Fibroblast of lung (primary cell): Measurements from ENCODE around the gene EIF3F. TPM values are rescaled to one million over a fixed set of nuclear protein-coding genes. Genes with fewer than 3 reads are reported as not detected.
"Not testable (repeated sequence)": the region's sequence is repeated elsewhere in the genome, so short reads cannot be mapped to it uniquely, and the experiment has no call there.

Experiments used
- DNase-seq, 2 donors: peaks; one replicate each; pipeline versions ENCODE4 v3.0.0 to v3.0.0-alpha.2; 2010; ENCODE audit warnings: low read depth in 2 of 2
- H2AFZ ChIP-seq: 2 replicates; pipeline ENCODE4 v1.5.1; 2012; ENCODE audit warnings: low read length, control low read depth, inconsistent platforms
- H3K27ac ChIP-seq: 2 replicates; pipeline ENCODE4 v1.5.1; 2011; ENCODE audit warnings: low read length, control low read depth; ENCODE audit not compliant: insufficient read depth
- H3K27me3 ChIP-seq: 2 replicates; pipeline ENCODE4 v1.5.1; 2011; ENCODE audit warnings: mild to moderate bottlenecking, low read length; ENCODE audit not compliant: control insufficient read depth, insufficient read depth
- H3K36me3 ChIP-seq: 2 replicates; pipeline ENCODE4 v1.5.1; 2011; ENCODE audit warnings: low read length; ENCODE audit not compliant: control insufficient read depth, insufficient read depth
- H3K4me1 ChIP-seq: 2 replicates; pipeline ENCODE4 v1.5.1; 2011; ENCODE audit warnings: low read length; ENCODE audit not compliant: control insufficient read depth, insufficient read depth; ENCODE audit errors: extremely low read depth
- H3K4me2 ChIP-seq: 2 replicates; pipeline ENCODE4 v1.5.1; 2011; ENCODE audit warnings: low read length, control low read depth; ENCODE audit not compliant: insufficient read depth; ENCODE audit errors: extremely low read depth
- H3K4me3 ChIP-seq, 4 experiments: fragments of 200-600 bp in 1 of 4; sonication (generic) in 1 of 4; replicated peaks in 1 of 4; 2 replicates each; pipeline ENCODE4 v1.5.1; 2011 to 2016; ENCODE audit warnings: low read length in 4 of 4, low read depth in 3 of 4, mild to moderate bottlenecking in 3 of 4, control low read depth in 2 of 4, inconsistent platforms in 1 of 4, mixed read lengths in 1 of 4; ENCODE audit not compliant: insufficient read depth in 1 of 4; ENCODE audit errors: control extremely low read depth in 1 of 4
- H3K79me2 ChIP-seq: 2 replicates; pipeline ENCODE4 v1.5.1; 2012; ENCODE audit warnings: mild to moderate bottlenecking, low read length, inconsistent platforms; ENCODE audit not compliant: control insufficient read depth, insufficient read depth
- H3K9ac ChIP-seq: 2 replicates; pipeline ENCODE4 v1.5.1; 2011; ENCODE audit warnings: mild to moderate bottlenecking, low read length, control low read depth; ENCODE audit not compliant: insufficient read depth
- H3K9me3 ChIP-seq: 2 replicates; pipeline ENCODE4 v1.5.1; 2012; ENCODE audit warnings: low read depth, low read length; ENCODE audit not compliant: control insufficient read depth, insufficient read depth
- H4K20me1 ChIP-seq: 2 replicates; pipeline ENCODE4 v1.5.1; 2011; ENCODE audit warnings: low read length; ENCODE audit not compliant: control insufficient read depth, insufficient read depth; ENCODE audit errors: extremely low read depth
- EZH2 ChIP-seq: IDR thresholded peaks from 2 replicates; pipeline ENCODE4 v1.5.1; 2012; ENCODE audit warnings: low read length, control low read depth, mild to moderate bottlenecking; ENCODE audit errors: missing control alignments
- polyA plus RNA-seq, 2 donors: library from polyadenylated mRNA; depleted of rRNA in 1 of 2; stranded (reverse) in 1 of 2; unstranded in 1 of 2; fragments of >200 nt; gene quantifications; 2 replicates each; pipeline ENCODE4 v1.2.1, GENCODE V29; 2011 to 2012; ENCODE audit warnings: missing spikeins in 1 of 2
- total RNA-seq: library from RNA; depleted of rRNA; stranded (reverse); fragments of >200 nt; gene quantifications from 2 replicates; pipeline ENCODE4 v1.2.1, GENCODE V29; 2014
- TF ChIP-seq, protein P1 (sequence below), 2 donors: IDR thresholded peaks in 1 of 2; conservative IDR thresholded peaks in 1 of 2; 1 replicate in 1 of 2; 2 replicates in 1 of 2; pipeline ENCODE4 v1.5.1; 2011 to 2012; ENCODE audit warnings: low read length in 2 of 2, control low read depth in 1 of 2, inconsistent platforms in 1 of 2, low read depth in 1 of 2, mild to moderate bottlenecking in 1 of 2

The EIF3F gene
- total and polyA plus RNA-seq, 2 donors (not counting 1 experiment from before 2014, with no cell fraction given) = 303 to 323 TPM

DNA sequence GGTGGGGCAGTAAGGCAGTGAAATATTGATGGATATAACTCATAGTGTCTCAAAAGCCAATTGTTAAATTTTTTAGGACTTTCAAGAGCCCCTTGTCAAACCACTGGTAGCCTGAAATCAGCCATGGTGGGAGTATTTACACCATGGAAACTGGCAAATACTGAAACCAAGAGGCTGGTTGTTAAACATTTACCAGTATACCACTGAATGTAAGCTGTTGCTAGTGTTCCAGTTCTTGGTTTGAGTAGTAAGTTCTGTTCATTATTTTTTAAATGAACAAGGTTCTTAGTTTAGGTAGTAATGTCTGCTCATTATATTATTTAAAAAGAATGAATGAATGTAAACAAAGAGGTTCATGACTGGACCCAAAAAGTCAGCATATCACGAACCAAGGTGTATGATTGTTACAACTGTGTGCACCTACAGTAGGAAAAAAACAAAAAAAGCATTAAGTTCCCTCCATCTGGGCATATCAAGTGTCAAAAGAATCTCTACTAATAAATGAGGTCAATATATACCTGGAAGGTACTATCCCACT lies 4.5 kb upstream of the EIF3F start:
- Histone ChIP-seq H3K9ac (no peak overlapping the region), H3K79me2 (peaks cover 4% of the 10 kb centered on the region), H3K4me1 (peaks cover 13% of the 10 kb centered on the region), H2AFZ (no peak overlapping the region), H3K27me3 (no peaks in the 10 kb centered on the region), H3K4me3 (no peak overlapping the region), H3K9me3 (no peaks in the 10 kb centered on the region), H3K27ac (no peak overlapping the region), H3K4me2 (no peak overlapping the region), H3K36me3 (no peaks in the 10 kb centered on the region), H4K20me1 (no peaks in the 10 kb centered on the region)
- TF ChIP-seq, protein P1, sequence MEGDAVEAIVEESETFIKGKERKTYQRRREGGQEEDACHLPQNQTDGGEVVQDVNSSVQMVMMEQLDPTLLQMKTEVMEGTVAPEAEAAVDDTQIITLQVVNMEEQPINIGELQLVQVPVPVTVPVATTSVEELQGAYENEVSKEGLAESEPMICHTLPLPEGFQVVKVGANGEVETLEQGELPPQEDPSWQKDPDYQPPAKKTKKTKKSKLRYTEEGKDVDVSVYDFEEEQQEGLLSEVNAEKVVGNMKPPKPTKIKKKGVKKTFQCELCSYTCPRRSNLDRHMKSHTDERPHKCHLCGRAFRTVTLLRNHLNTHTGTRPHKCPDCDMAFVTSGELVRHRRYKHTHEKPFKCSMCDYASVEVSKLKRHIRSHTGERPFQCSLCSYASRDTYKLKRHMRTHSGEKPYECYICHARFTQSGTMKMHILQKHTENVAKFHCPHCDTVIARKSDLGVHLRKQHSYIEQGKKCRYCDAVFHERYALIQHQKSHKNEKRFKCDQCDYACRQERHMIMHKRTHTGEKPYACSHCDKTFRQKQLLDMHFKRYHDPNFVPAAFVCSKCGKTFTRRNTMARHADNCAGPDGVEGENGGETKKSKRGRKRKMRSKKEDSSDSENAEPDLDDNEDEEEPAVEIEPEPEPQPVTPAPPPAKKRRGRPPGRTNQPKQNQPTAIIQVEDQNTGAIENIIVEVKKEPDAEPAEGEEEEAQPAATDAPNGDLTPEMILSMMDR (conservative IDR thresholded peaks at IDR 0.05 in 1 of 2, IDR thresholded peaks at IDR 0.05 in 1 of 2; ENCODE audit: low read depth in 1 of 2, low read length in 2 of 2) = no peak
- TF ChIP-seq EZH2 = no peak
- no peak for DNase-seq

DNA sequence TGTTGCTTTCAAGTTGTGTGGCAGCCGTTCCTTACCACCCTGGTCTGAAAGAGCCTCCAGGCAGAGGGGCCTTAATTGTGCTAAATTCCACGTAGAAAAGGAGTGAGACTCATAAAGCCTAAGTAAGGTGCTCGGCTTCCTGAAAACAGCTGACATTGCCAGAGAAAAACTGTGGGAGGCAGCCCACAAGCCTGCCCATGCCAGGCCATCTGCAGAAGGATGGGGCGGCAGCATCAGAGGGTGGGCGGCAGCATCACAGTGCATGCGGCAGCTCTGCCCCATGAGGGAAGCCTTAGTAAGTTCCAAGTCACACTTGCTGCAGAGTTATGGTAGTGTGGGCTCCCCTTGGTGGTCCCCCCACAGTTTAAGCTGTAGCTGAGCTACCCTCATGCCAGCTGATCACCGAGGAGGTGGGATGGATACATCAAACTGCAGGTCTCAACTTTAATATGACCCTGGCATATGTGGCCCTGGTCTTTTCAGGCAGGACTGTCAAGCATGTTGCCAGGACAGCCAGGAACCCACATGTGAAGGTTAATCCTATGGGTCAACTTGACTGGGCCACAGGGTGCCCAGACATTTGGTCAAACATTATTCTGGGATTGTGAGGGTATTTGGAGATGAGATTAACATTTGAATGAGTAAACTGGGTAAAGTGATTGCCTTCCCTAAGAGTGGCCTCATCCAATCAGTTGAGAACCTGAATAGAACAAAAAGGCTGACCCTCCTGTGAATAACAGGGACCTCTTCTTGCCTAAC lies 3.1 kb upstream of the EIF3F start:
- H2AFZ ChIP-seq = no peak overlapping the region
- H3K9ac ChIP-seq = no peak overlapping the region
- no peak overlapping the region for H3K4me3 ChIP-seq
- H4K20me1 ChIP-seq = no peaks in the 10 kb centered on the region
- no peak overlapping the region for H3K4me2 ChIP-seq
- DNase-seq = no peak
- peaks cover 10% of the 10 kb centered on the region for H3K4me1 ChIP-seq
- H3K79me2 ChIP-seq = peaks cover 18% of the 10 kb centered on the region
- H3K36me3 ChIP-seq = peaks cover 2% of the 10 kb centered on the region
- no peaks in the 10 kb centered on the region for H3K27me3 ChIP-seq
- TF ChIP-seq EZH2 = no peak
- TF ChIP-seq, protein P1 (conservative IDR thresholded peaks at IDR 0.05 in 1 of 2, IDR thresholded peaks at IDR 0.05 in 1 of 2; ENCODE audit: low read depth in 1 of 2, low read length in 2 of 2) = no peak
- H3K27ac ChIP-seq = no peak overlapping the region
- H3K9me3 ChIP-seq = no peaks in the 10 kb centered on the region

DNA sequence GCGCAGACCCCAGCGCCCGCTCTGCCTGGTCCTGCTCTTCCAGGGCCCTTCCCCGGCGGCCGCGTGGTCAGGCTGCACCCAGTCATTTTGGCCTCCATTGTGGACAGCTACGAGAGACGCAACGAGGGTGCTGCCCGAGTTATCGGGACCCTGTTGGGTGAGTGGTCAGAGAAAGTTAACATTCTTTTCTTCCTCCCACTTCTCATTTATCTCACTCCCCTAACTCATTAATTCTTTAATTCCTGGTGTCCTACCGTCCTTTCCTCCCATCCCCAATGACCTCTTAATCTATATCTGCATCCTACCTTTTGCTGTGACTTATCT lies 385 bp downstream of the EIF3F start:
- not testable (repeated sequence) for H4K20me1 ChIP-seq, H3K27me3 ChIP-seq, H3K4me1 ChIP-seq, H3K9me3 ChIP-seq, DNase-seq, H3K36me3 ChIP-seq, H2AFZ ChIP-seq
- Histone ChIP-seq H3K27ac (peak overlapping the region; percentile 73), H3K79me2 (peaks cover 47% of the 10 kb centered on the region), H3K9ac (peak overlapping the region; percentile 73), H3K4me3 (peak overlapping the region; percentile 71 to 100 (median 83)), H3K4me2 (peak overlapping the region; percentile 94)
